Skeletal muscle tissue (tissue), 4 donors: ENCODE results near the gene XRCC1. TPM values are rescaled to one million over a fixed set of nuclear protein-coding genes. Genes with fewer than 3 reads are reported as not detected.
A peak's percentile ranks its signal among the peaks of the same experiment; 100 is the strongest.

Source experiments
- H3K27ac ChIP-seq: one replicate; pipeline ENCODE4 v1.7.0; 2013; ENCODE audit warnings: mild to moderate bottlenecking, low read depth, low read length, inconsistent platforms
- H3K27me3 ChIP-seq, 3 donors: one replicate each; pipeline ENCODE4 v1.7.0; 2013; ENCODE audit warnings: low read length in 3 of 3; ENCODE audit not compliant: control insufficient read depth in 3 of 3, insufficient read depth in 3 of 3
- H3K36me3 ChIP-seq, 3 donors: one replicate each; pipeline ENCODE4 v1.7.0; 2013; ENCODE audit warnings: low read length in 3 of 3; ENCODE audit not compliant: control insufficient read depth in 3 of 3, insufficient read depth in 3 of 3
- H3K4me1 ChIP-seq, 3 donors: one replicate each; pipeline ENCODE4 v1.7.0; 2013; ENCODE audit warnings: low read length in 3 of 3, mild to moderate bottlenecking in 3 of 3; ENCODE audit not compliant: control insufficient read depth in 3 of 3, insufficient read depth in 3 of 3
- H3K4me3 ChIP-seq, 3 donors: one replicate each; pipeline ENCODE4 v1.7.0; 2013; ENCODE audit warnings: low read length in 3 of 3
- H3K9ac ChIP-seq, 3 donors: one replicate each; pipeline ENCODE4 v1.7.0; 2013; ENCODE audit warnings: low read length in 3 of 3, mild to moderate bottlenecking in 3 of 3, moderate library complexity in 2 of 3, low read depth in 1 of 3
- H3K9me3 ChIP-seq, 3 donors: one replicate each; pipeline ENCODE4 v1.7.0; 2013; ENCODE audit warnings: low read length in 3 of 3; ENCODE audit not compliant: control insufficient read depth in 3 of 3
- total RNA-seq: library from RNA; depleted of rRNA; stranded (reverse); fragments of >200 nt; gene quantifications from one replicate; pipeline ENCODE4 v1.2.3, GENCODE V29; 2014
- donor health status: Osteomylitis.

The XRCC1 gene
- total RNA-seq, 1 donor from 2014 or later, result 7.3 TPM

GRCh38 chr19:43562698-43563241, 12.6 kb downstream of the XRCC1 start:
- Histone ChIP-seq H3K27ac (peak overlapping the region; percentile 76), H3K9ac (peak overlapping the region in 2 of 3 donors; percentile 23 to 50), H3K4me3 (peak overlapping the region in 1 of 3 donors; percentile 25), H3K4me1 (peaks cover 14 to 21% (median 15%) of the 10 kb centered on the region in 3 donors), H3K9me3 (no peaks in the 10 kb centered on the region), H3K36me3 (peaks cover 10 to 17% (median 11%) of the 10 kb centered on the region in 3 donors), H3K27me3 (no peaks in the 10 kb centered on the region)

- H3K9ac ChIP-seq, result peak overlapping the region in 2 of 3 donors; percentile 23 to 25
- H3K4me3 ChIP-seq, result peak overlapping the region in 1 of 3 donors; percentile 13
- H3K27me3 ChIP-seq, result no peaks in the 10 kb centered on the region
- H3K27ac ChIP-seq, result peak overlapping the region; percentile 76
- peaks cover 10 to 19% (median 11%) of the 10 kb centered on the region in 3 donors for H3K36me3 ChIP-seq
- peaks cover 14 to 21% (median 15%) of the 10 kb centered on the region in 3 donors for H3K4me1 ChIP-seq
- H3K9me3 ChIP-seq, result no peaks in the 10 kb centered on the region
Observed at GRCh38 chr19:43562226-43562697, 13.1 kb downstream of the XRCC1 start.

- peak overlapping the region; percentile 76 for H3K27ac ChIP-seq
Observed at GRCh38 chr19:43561139-43561970, 14.0 kb downstream of the XRCC1 start.

DNA sequence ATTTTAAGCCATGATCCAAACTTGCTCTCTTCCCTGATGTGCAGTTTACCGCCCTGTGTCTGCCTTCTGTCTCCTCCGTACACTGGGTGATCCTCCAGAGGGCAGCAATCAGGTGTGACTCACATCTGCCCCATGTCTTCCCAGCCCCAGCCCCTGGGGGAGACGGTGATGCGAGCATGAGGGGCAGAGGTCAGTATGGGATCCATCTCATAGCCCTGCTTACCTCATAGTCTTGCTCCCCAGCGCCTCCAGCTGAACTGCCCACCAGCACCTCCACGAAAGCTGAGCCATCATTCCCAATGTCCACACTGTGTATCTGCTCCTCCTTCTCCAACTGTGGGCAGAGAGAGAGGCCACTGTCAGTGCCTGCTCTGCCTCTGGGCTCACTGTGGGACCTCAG, 14.6 kb downstream of the XRCC1 start:
- H3K27me3 ChIP-seq, result no peaks in the 10 kb centered on the region
- H3K9ac ChIP-seq, result peak overlapping the region in 1 of 3 donors; percentile 16
- H3K4me1 ChIP-seq, result peaks cover 14 to 21% (median 15%) of the 10 kb centered on the region in 3 donors
- H3K27ac ChIP-seq, result no peak overlapping the region
- H3K4me3 ChIP-seq, result no peak overlapping the region
- H3K9me3 ChIP-seq, result no peaks in the 10 kb centered on the region
- peaks cover 12 to 20% (median 14%) of the 10 kb centered on the region in 3 donors for H3K36me3 ChIP-seq

More at GRCh38 chr19:43561139-43561970, 14.0 kb downstream of the XRCC1 start:
- H3K36me3 ChIP-seq, result peaks cover 10 to 20% (median 11%) of the 10 kb centered on the region in 3 donors
- H3K27me3 ChIP-seq, result no peaks in the 10 kb centered on the region
- no peaks in the 10 kb centered on the region for H3K9me3 ChIP-seq
- H3K4me3 ChIP-seq, result no peak overlapping the region
- peak overlapping the region in 1 of 3 donors; percentile 16 for H3K9ac ChIP-seq
- H3K4me1 ChIP-seq, result peaks cover 14 to 21% (median 15%) of the 10 kb centered on the region in 3 donors

DNA sequence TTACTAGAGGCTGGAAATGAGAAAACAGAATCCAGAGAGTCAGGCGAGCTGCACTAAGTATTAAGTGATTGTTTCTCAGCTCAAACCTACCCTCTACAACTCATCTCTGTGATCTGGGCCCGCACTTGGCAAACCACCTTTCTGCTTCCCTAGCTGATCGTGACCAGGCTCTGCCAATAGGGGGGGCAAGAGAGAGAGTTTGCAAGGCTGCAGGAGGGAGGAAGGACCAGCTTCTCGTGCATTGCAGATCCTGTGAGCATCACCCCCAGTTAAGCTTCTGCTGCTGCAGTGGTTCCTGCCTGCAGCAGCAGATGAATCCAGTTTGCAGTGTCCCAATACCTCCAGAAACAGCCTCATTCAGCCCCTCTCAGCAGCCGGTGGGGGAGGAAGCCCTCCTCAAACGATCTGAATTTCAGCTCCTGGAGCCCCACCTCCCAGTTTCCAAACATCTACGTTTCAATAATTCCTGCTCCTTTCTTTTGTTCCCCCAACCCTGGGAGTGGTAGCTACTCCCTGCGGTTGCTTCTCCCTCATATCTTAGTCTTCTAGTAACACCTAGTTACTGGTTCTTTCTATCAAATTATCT, 20.0 kb downstream of the XRCC1 start:
- Histone ChIP-seq H3K27ac (no peak overlapping the region), H3K36me3 (peaks cover 39 to 44% (median 43%) of the 10 kb centered on the region in 3 donors), H3K9ac (no peak overlapping the region), H3K4me3 (no peak overlapping the region), H3K4me1 (no peaks in the 10 kb centered on the region), H3K9me3 (no peaks in the 10 kb centered on the region), H3K27me3 (no peaks in the 10 kb centered on the region)

DNA sequence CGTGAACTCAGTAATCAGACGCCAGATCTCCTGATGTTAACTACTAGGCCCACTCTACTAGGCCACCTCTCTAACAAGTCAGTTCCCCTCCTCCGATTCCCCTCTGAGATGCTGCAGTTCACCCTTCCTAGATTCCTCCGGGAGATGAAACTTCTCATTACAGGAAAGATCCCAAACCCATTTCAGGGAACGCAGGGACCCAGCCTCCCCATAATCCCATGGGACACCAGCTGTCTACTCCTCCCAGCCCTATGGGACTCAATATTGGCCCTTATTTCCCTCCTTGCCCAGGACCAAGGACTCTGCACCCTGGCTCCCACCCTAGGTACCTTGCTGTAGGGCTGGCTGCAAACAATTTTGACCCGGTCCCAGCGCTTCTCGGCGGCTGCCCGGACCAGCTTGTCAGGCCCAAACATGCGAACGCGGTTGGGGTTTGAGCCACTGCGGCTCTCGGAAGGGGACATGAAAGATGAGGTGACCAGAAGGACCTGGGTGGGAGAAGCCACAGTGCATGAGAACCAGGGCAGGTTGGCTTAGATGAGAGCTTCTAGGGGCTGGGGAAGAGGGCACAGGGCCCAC, 20.9 kb downstream of the XRCC1 start:
- Histone ChIP-seq H3K27me3 (no peaks in the 10 kb centered on the region), H3K9ac (no peak overlapping the region), H3K4me3 (no peak overlapping the region), H3K9me3 (no peaks in the 10 kb centered on the region), H3K36me3 (peaks cover 38 to 43% (median 42%) of the 10 kb centered on the region in 3 donors), H3K27ac (no peak overlapping the region), H3K4me1 (no peaks in the 10 kb centered on the region)

- Histone ChIP-seq H3K4me1 (no peaks in the 10 kb centered on the region), H3K27ac (no peak overlapping the region), H3K4me3 (no peak overlapping the region), H3K9ac (no peak overlapping the region), H3K9me3 (no peaks in the 10 kb centered on the region), H3K27me3 (no peaks in the 10 kb centered on the region), H3K36me3 (peaks cover 38 to 43% (median 42%) of the 10 kb centered on the region in 3 donors)
Observed at GRCh38 chr19:43553656-43554055, 21.7 kb downstream of the XRCC1 start.

- Histone ChIP-seq H3K27ac (no peak overlapping the region), H3K9ac (no peak overlapping the region), H3K36me3 (peaks cover 37 to 43% (median 38%) of the 10 kb centered on the region in 3 donors), H3K4me1 (no peaks in the 10 kb centered on the region), H3K4me3 (no peak overlapping the region), H3K27me3 (no peaks in the 10 kb centered on the region), H3K9me3 (no peaks in the 10 kb centered on the region)
Observed at GRCh38 chr19:43552616-43553015, 22.7 kb downstream of the XRCC1 start.

DNA sequence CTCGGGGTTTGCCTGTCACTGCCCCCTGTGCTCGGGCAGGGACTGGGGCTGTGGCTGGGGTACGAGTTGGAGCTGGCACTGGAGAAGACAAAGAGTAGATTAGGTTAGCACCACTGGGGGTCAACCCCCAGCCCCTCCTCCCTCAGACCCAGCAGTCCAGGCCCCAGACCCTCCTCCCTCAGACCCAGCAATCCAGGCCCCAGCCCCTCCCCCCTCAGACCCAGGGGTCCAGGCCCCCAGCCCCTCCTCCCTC, 23.2 kb downstream of the XRCC1 start:
- no peaks in the 10 kb centered on the region for H3K4me1 ChIP-seq
- no peak overlapping the region for H3K9ac ChIP-seq
- no peak overlapping the region for H3K4me3 ChIP-seq
- H3K27me3 ChIP-seq, result no peaks in the 10 kb centered on the region
- peaks cover 35 to 43% (median 38%) of the 10 kb centered on the region in 3 donors for H3K36me3 ChIP-seq
- H3K27ac ChIP-seq, result no peak overlapping the region
- H3K9me3 ChIP-seq, result no peaks in the 10 kb centered on the region
